Keratinocyte (primary cell): ENCODE results near the gene SLC27A2. TPM values are rescaled to one million over a fixed set of nuclear protein-coding genes. Genes with fewer than 3 reads are reported as not detected.

Experiments
- DNase-seq: peaks from one replicate; pipeline ENCODE4 v3.0.0-alpha.2; 2011; ENCODE audit warnings: low read depth, missing footprints, low spot score
- FAIRE-seq: peaks from 2 replicates; lab custom pipeline; 2011; peaks lifted over from hg19 to GRCh38; lab: Jason Lieb, UNC
- H2AFZ ChIP-seq: 2 replicates; pipeline ENCODE4 v1.6.0; 2012; ENCODE audit warnings: low read length, control low read depth, inconsistent platforms; ENCODE audit not compliant: control insufficient read depth
- H3K27ac ChIP-seq: 2 replicates; pipeline ENCODE4 v1.5.1; 2011; ENCODE audit warnings: low read length; ENCODE audit not compliant: control insufficient read depth, insufficient read depth
- H3K27me3 ChIP-seq: 3 replicates; pipeline ENCODE4 v1.6.0; 2011; ENCODE audit warnings: low read length; ENCODE audit not compliant: control insufficient read depth, insufficient read depth; ENCODE audit errors: extremely low read depth
- H3K36me3 ChIP-seq, 2 experiments: 2 replicates in 1 of 2; 3 replicates in 1 of 2; pipeline ENCODE4 v1.5.1; 2011; ENCODE audit warnings: low read length in 2 of 2, mild to moderate bottlenecking in 1 of 2; ENCODE audit not compliant: control insufficient read depth in 2 of 2, insufficient read depth in 2 of 2; ENCODE audit errors: extremely low read depth in 1 of 2
- H3K4me1 ChIP-seq: 3 replicates; pipeline ENCODE4 v1.5.1; 2011; ENCODE audit warnings: low read length; ENCODE audit not compliant: control insufficient read depth, insufficient read depth; ENCODE audit errors: extremely low read depth
- H3K4me2 ChIP-seq: 3 replicates; pipeline ENCODE4 v1.6.0; 2011; ENCODE audit warnings: low read depth, low read length; ENCODE audit not compliant: control insufficient read depth, insufficient read depth; ENCODE audit errors: extremely low read depth
- H3K4me3 ChIP-seq, 3 experiments: fragments of 200-600 bp in 1 of 3; sonication (generic) in 1 of 3; 2 replicates in 2 of 3; 3 replicates in 1 of 3; pipeline ENCODE4 v1.5.1; 2011 to 2016; ENCODE audit warnings: low read length in 3 of 3, mild to moderate bottlenecking in 3 of 3, control low read depth in 2 of 3, inconsistent platforms in 1 of 3, low read depth in 1 of 3, mixed read lengths in 1 of 3, mixed run types in 1 of 3, moderate library complexity in 1 of 3; ENCODE audit not compliant: control insufficient read depth in 2 of 3, insufficient read depth in 2 of 3; ENCODE audit errors: extremely low read depth in 1 of 3
- H3K79me2 ChIP-seq: 2 replicates; pipeline ENCODE4 v1.6.0; 2012; ENCODE audit warnings: low read length; ENCODE audit not compliant: control insufficient read depth, insufficient read depth
- H3K9ac ChIP-seq: 3 replicates; pipeline ENCODE4 v1.6.0; 2011; ENCODE audit warnings: low read length; ENCODE audit not compliant: control insufficient read depth, insufficient read depth; ENCODE audit errors: extremely low read depth
- H3K9me1 ChIP-seq: 3 replicates; pipeline ENCODE4 v1.6.0; 2011; ENCODE audit warnings: low read length; ENCODE audit not compliant: control insufficient read depth, insufficient read depth; ENCODE audit errors: extremely low read depth
- H3K9me3 ChIP-seq: 2 replicates; pipeline ENCODE4 v1.5.1; 2012; ENCODE audit warnings: low read depth, low read length; ENCODE audit not compliant: control insufficient read depth
- H4K20me1 ChIP-seq: 3 replicates; pipeline ENCODE4 v1.6.0; 2011; ENCODE audit warnings: low read length; ENCODE audit not compliant: control insufficient read depth, insufficient read depth; ENCODE audit errors: extremely low read depth
- CTCF ChIP-seq, 3 experiments: IDR thresholded peaks in 1 of 3; conservative IDR thresholded peaks in 1 of 3; optimal IDR thresholded peaks in 1 of 3; 2 replicates in 2 of 3; 3 replicates in 1 of 3; pipeline versions ENCODE3 to v1.5.1; 2011; ENCODE audit warnings: low read length in 3 of 3, mild to moderate bottlenecking in 3 of 3, moderate library complexity in 2 of 3, control low read depth in 1 of 3, inconsistent platforms in 1 of 3; ENCODE audit not compliant: insufficient read depth in 2 of 3; ENCODE audit errors: extremely low read depth in 1 of 3
- EZH2 ChIP-seq: IDR thresholded peaks from one replicate; pipeline ENCODE4 v1.6.1; 2012; ENCODE audit warnings: inconsistent platforms, mild to moderate bottlenecking, low read length, moderate library complexity
- dilution Hi-C: fragments of 300-500 bp; cut with MboI; formaldehyde crosslinking; loops from one replicate; pipeline ENCODE4 v1.7.0; 2020; ENCODE audit warnings: low sequenced_read_pairs; ENCODE audit not compliant: extremely low pct_ligation_motif_present
- polyA plus RNA-seq, 5 experiments: library from polyadenylated mRNA; depleted of rRNA in 3 of 5; stranded (reverse) in 3 of 5; stranded (forward) in 1 of 5; unstranded in 1 of 5; fragments of >200 nt; gene quantifications; 1 replicate in 1 of 5; 2 replicates in 3 of 5; 3 replicates in 1 of 5; pipeline versions ENCODE4 v1.2.1 to v1.2.3, GENCODE V29; 2011 to 2012; ENCODE audit warnings: missing spikeins in 2 of 5, low read depth in 1 of 5, low replicate concordance in 1 of 5

The SLC27A2 gene
- polyA plus RNA-seq, 1 donor (not counting 4 experiments of a cell fraction or from before 2014, with no cell fraction given) = 0.34 TPM

GRCh38 chr15:50181201-50181968 is 611 bp upstream of the SLC27A2 start:
- H3K27ac ChIP-seq = no peak overlapping the region
- H3K9ac ChIP-seq = no peak overlapping the region
- H3K4me2 ChIP-seq = peak overlapping the region; percentile 88
- no peak for TF ChIP-seq CTCF (optimal IDR thresholded peaks at IDR 0.05 in 1 of 3, IDR thresholded peaks at IDR 0.05 in 1 of 3, conservative IDR thresholded peaks at IDR 0.05 in 1 of 3; ENCODE audit: extremely low read depth in 1 of 3, insufficient read depth in 2 of 3, low read length in 3 of 3)
- TF ChIP-seq EZH2 = no peak
- peaks cover 6% of the 10 kb centered on the region for H3K4me1 ChIP-seq
- H3K9me1 ChIP-seq = no peaks in the 10 kb centered on the region
- FAIRE-seq (no peak), DNase-seq (no peak)
- no peaks in the 10 kb centered on the region for H3K36me3 ChIP-seq
- no peaks in the 10 kb centered on the region for H3K79me2 ChIP-seq
- H3K9me3 ChIP-seq = no peaks in the 10 kb centered on the region
- peaks cover 30% of the 10 kb centered on the region for H3K27me3 ChIP-seq
- H2AFZ ChIP-seq = no peak overlapping the region
- peak overlapping the region in 2 of 3 experiments; percentile 38 to 68 for H3K4me3 ChIP-seq
- H4K20me1 ChIP-seq = no peaks in the 10 kb centered on the region
- dilution Hi-C loops = no loop called here

- dilution Hi-C loops = no loop called here
- Histone ChIP-seq H4K20me1 (no peaks in the 10 kb centered on the region), H3K9me1 (no peaks in the 10 kb centered on the region), H3K9me3 (no peaks in the 10 kb centered on the region), H3K4me3 (peak overlapping the region; percentile 38 to 68 (median 64)), H3K9ac (no peak overlapping the region), H2AFZ (peak overlapping the region; percentile 86), H3K27me3 (peaks cover 30% of the 10 kb centered on the region), H3K36me3 (no peaks in the 10 kb centered on the region), H3K4me1 (peaks cover 6% of the 10 kb centered on the region), H3K79me2 (no peaks in the 10 kb centered on the region), H3K4me2 (peak overlapping the region; percentile 88), H3K27ac (no peak overlapping the region)
- DNase-seq = no peak
- TF ChIP-seq EZH2 (peak; percentile 17), CTCF (optimal IDR thresholded peaks at IDR 0.05 in 1 of 3, IDR thresholded peaks at IDR 0.05 in 1 of 3, conservative IDR thresholded peaks at IDR 0.05 in 1 of 3; ENCODE audit: extremely low read depth in 1 of 3, insufficient read depth in 2 of 3, low read length in 3 of 3) (no peak)
- no peak for FAIRE-seq
These were observed 420 bp downstream of the SLC27A2 start for GRCh38 chr15:50182219-50183013.
